ENCODE results near the gene NPIPA1.
"Not testable (repeated sequence)": the region's sequence is repeated elsewhere in the genome, so short reads cannot be mapped to it uniquely, and the experiment has no call there.

Gene NPIPA1

GRCh38 chr16:14978908-14979307, 41.7 kb downstream of the NPIPA1 start:
- DNase-seq = not testable (repeated sequence)

GRCh38 chr16:14981234-14981633, 44.0 kb downstream of the NPIPA1 start:
- not testable (repeated sequence) for DNase-seq

GRCh38 chr16:14982521-14982920, 45.3 kb downstream of the NPIPA1 start:
- not testable (repeated sequence) for DNase-seq

- DNase-seq = not testable (repeated sequence)
Measured at GRCh38 chr16:14988092-14988491, 50.8 kb downstream of the NPIPA1 start.

- DNase-seq = not testable (repeated sequence)
Measured at GRCh38 chr16:14988661-14989191, 51.5 kb downstream of the NPIPA1 start.

GRCh38 chr16:14989291-14990281, 52.3 kb downstream of the NPIPA1 start:
- DNase-seq = not testable (repeated sequence)

- DNase-seq = not testable (repeated sequence)
Measured at GRCh38 chr16:14993277-14994151, 56.3 kb downstream of the NPIPA1 start.

- DNase-seq = not testable (repeated sequence)
Measured at GRCh38 chr16:14996702-14997101, 59.5 kb downstream of the NPIPA1 start.

GRCh38 chr16:14998300-14998699, 61.1 kb downstream of the NPIPA1 start:
- not testable (repeated sequence) for DNase-seq

- DNase-seq = not testable (repeated sequence)
Measured at GRCh38 chr16:14999845-15000244, 62.6 kb downstream of the NPIPA1 start.

Data from kidney glomerular epithelial cell (primary cell).